K562 (cell line): ENCODE measurements around the gene LRRC8A. TPM values are rescaled to one million over a fixed set of nuclear protein-coding genes. Genes with fewer than 3 reads are reported as not detected.

Experiments
- ATAC-seq: fragments of 200-7000 bp; cut with Tn5 transposase; 3 replicates; pipeline ENCODE4 v1.9.1; 2020; ENCODE audit warnings: moderate library complexity
- BruUV-seq: library from RNA; stranded (reverse); fragments of 400-500 nt; replicated peaks from 2 replicates; lab custom pipeline; 2021; lab: Mats Ljungman, UMichigan
- CTCF ChIA-PET: fragments of 300-600 bp; formaldehyde crosslinking; extraction: SDS; loops from one replicate; lab custom pipeline; 2021; ENCODE audit warnings: low intra/inter-chr PET ratio; lab: Yijun Ruan, JAX
- POLR2A ChIA-PET: fragments of 300-600, 350-650 bp; sonication (Branson Sonifier 250); formaldehyde crosslinking; extraction: SDS; loops from one replicate; lab custom pipeline; 2021; ENCODE audit warnings: antibody characterized with exemption, inconsistent platforms; lab: Yijun Ruan, JAX
- DNase-seq, 4 experiments: peaks; one replicate each; pipeline versions ENCODE4 v3.0.0 to v3.0.0-alpha.2; 2011 to 2018; ENCODE audit warnings: low spot score in 3 of 4, mixed read lengths in 3 of 4; ENCODE audit errors: extremely low read depth in 1 of 4
- FAIRE-seq: peaks from 2 replicates; lab custom pipeline; 2011; peaks lifted over from hg19 to GRCh38; lab: Jason Lieb, UNC
- H2AFZ ChIP-seq: 2 replicates; pipeline ENCODE4 v1.6.0; 2011; ENCODE audit warnings: low read depth, low read length, control low read depth, inconsistent platforms
- H3K27ac ChIP-seq: fragments of 200-600 bp; 3 replicates; pipeline ENCODE4 v1.8.0; 2011; ENCODE audit warnings: low read depth, mild to moderate bottlenecking, control low read depth, inconsistent platforms, low read length, moderate library complexity, mixed read lengths; ENCODE audit errors: extremely low read depth
- H3K27me3 ChIP-seq, 2 experiments: fragments of 300-600 bp in 1 of 2; 2 replicates in 1 of 2; 3 replicates in 1 of 2; pipeline versions ENCODE4 v1.6.0 to v1.8.0; 2011; ENCODE audit warnings: inconsistent platforms in 2 of 2, low read length in 2 of 2, mild to moderate bottlenecking in 1 of 2, mixed read lengths in 1 of 2, moderate library complexity in 1 of 2; ENCODE audit not compliant: control insufficient read depth in 2 of 2, insufficient read depth in 2 of 2
- H3K36me3 ChIP-seq: fragments of 300-600 bp; 3 replicates; pipeline ENCODE4 v1.8.0; 2011; ENCODE audit warnings: mild to moderate bottlenecking, low read length, inconsistent platforms; ENCODE audit not compliant: control insufficient read depth, insufficient read depth
- H3K4me1 ChIP-seq, 2 experiments: fragments of 200-600 bp in 1 of 2; replicated peaks in 1 of 2; 2 replicates in 1 of 2; 3 replicates in 1 of 2; pipeline versions ENCODE4 v1.5.1 to v1.8.0; 2011; ENCODE audit warnings: inconsistent platforms in 2 of 2, low read length in 2 of 2, mild to moderate bottlenecking in 1 of 2, mixed read lengths in 1 of 2, moderate library complexity in 1 of 2; ENCODE audit not compliant: control insufficient read depth in 2 of 2, insufficient read depth in 2 of 2
- H3K4me2 ChIP-seq: 2 replicates; pipeline ENCODE4 v1.6.1; 2011; ENCODE audit warnings: low read length, control low read depth, inconsistent platforms, mixed read lengths; ENCODE audit not compliant: insufficient read depth
- H3K4me3 ChIP-seq: fragments of 200-600 bp; sonication (generic), shearing (Covaris generic); 2 replicates; pipeline ENCODE4 v1.5.1; 2016; ENCODE audit warnings: control low read depth, inconsistent platforms
- H3K79me2 ChIP-seq: fragments of 200-600 bp; 3 replicates; pipeline ENCODE4 v1.8.0; 2011; ENCODE audit warnings: low read length, inconsistent platforms; ENCODE audit not compliant: control insufficient read depth, insufficient read depth
- H3K9ac ChIP-seq, 2 experiments: 2 replicates each; pipeline versions ENCODE4 v1.6.0 to v1.6.1; 2011; ENCODE audit warnings: low read depth in 2 of 2, low read length in 2 of 2, control low read depth in 1 of 2, inconsistent platforms in 1 of 2, mild to moderate bottlenecking in 1 of 2, mixed read lengths in 1 of 2; ENCODE audit not compliant: insufficient read depth in 1 of 2
- H3K9me1 ChIP-seq: one replicate; pipeline ENCODE4 v1.6.0; 2011; ENCODE audit warnings: inconsistent platforms, mild to moderate bottlenecking, low read length, moderate library complexity; ENCODE audit not compliant: control insufficient read depth, insufficient read depth
- H3K9me3 ChIP-seq: replicated peaks from 2 replicates; pipeline ENCODE4 v1.5.1; 2011; ENCODE audit warnings: low read depth, low read length, inconsistent platforms; ENCODE audit not compliant: control insufficient read depth, insufficient read depth
- H4K20me1 ChIP-seq: replicated peaks from 2 replicates; pipeline ENCODE4 v1.6.1; 2011; ENCODE audit warnings: low read length, inconsistent platforms, mixed read lengths; ENCODE audit not compliant: control insufficient read depth, insufficient read depth
- EGR1 ChIP-seq: fragments of 450-650 bp; conservative IDR thresholded peaks from 2 replicates; pipeline ENCODE4 v1.6.1; 2017; ENCODE audit warnings: mild to moderate bottlenecking
- FOXA3 ChIP-seq, 2 experiments: fragments of 450-650 bp in 1 of 2; sonication (generic) in 1 of 2; formaldehyde crosslinking; IDR thresholded peaks in 1 of 2; conservative IDR thresholded peaks in 1 of 2; 2 replicates each; pipeline versions ENCODE4 v1.4.0 to v1.8.0; 2020 to 2022; ENCODE audit warnings: mild to moderate bottlenecking in 2 of 2, missing genetic modification reagents in 1 of 2
- MTF1 ChIP-seq: fragments of 250-450 bp; sonication (Bioruptor Pico); IDR thresholded peaks from 2 replicates; pipeline ENCODE4 v1.9.0; 2021; ENCODE audit warnings: moderate library complexity, mild to moderate bottlenecking, inconsistent platforms, borderline replicate concordance
- NCOA4 ChIP-seq: fragments of 450-650 bp; IDR thresholded peaks from 2 replicates; pipeline ENCODE4 v1.6.1; 2018; ENCODE audit warnings: mild to moderate bottlenecking; ENCODE audit not compliant: partially characterized antibody
- RB1 ChIP-seq: fragments of 450-650 bp; IDR thresholded peaks from 2 replicates; pipeline ENCODE4 v1.6.1; 2017; ENCODE audit warnings: low read depth, mild to moderate bottlenecking
- TCF7L2 ChIP-seq: fragments of 150-350 bp; IDR thresholded peaks from 2 replicates; pipeline ENCODE4 v1.6.1; 2016; ENCODE audit warnings: low read depth, mild to moderate bottlenecking, low read length, moderate library complexity
- U2AF1 ChIP-seq: fragments of 200-400 bp; formaldehyde crosslinking; optimal IDR thresholded peaks from 2 replicates; pipeline ENCODE3; 2017; ENCODE audit warnings: mild to moderate bottlenecking, low read depth, low read length, moderate library complexity
- ZNF146 ChIP-seq: IDR thresholded peaks from one replicate; pipeline ENCODE4 v1.6.1; 2018; ENCODE audit warnings: missing compliant biosample characterization; ENCODE audit not compliant: unreplicated experiment
- WGBS: fragments of 100-300 bp; shearing (Covaris generic); methylation state at CpG from one replicate; pipeline ENCODE4 v1.1.6; 2016; ENCODE audit warnings: low coverage, mixed read lengths; ENCODE audit not compliant: insufficient coverage; ENCODE audit errors: missing lambda C conversion rate; 5-methylcytosine and 5-hydroxymethylcytosine counted together
- in situ Hi-C: fragments of 300-500 bp; cut with MboI; formaldehyde crosslinking; loops from 4 replicates; pipeline ENCODE4 v1.15.0; 2018; ENCODE audit warnings: inconsistent platforms, mixed read lengths
- intact Hi-C: fragments of 100-400 bp; cut with micrococcal nuclease; formaldehyde crosslinking; loops from 2 replicates; pipeline ENCODE4 v1.14.2; 2022
- polyA plus RNA-seq, 8 experiments: library from polyadenylated mRNA; depleted of rRNA in 4 of 8; stranded (reverse) in 5 of 8; unstranded in 3 of 8; fragments of >200 nt; fragmentation: Nextera tagmentation in 2 of 8; fragmentation: Illumina TruSeq in 1 of 8; extraction: Ambion mirVana in 2 of 8; extraction: Trizol in 1 of 8; gene quantifications; 2 replicates each; pipeline versions ENCODE4 v1.2.1 to v1.2.3, GENCODE V29; 2011 to 2014; ENCODE audit warnings: inconsistent platforms in 1 of 8, missing spikeins in 1 of 8
- total RNA-seq, 7 experiments: library from RNA; depleted of rRNA in 6 of 7; stranded (reverse); fragments of >200 nt in 6 of 7; fragmentation: Illumina TruSeq in 2 of 7; extraction: Trizol in 2 of 7; gene quantifications; 2 replicates each; pipeline versions ENCODE4 v1.2.1 to v1.2.3, GENCODE V29; 2011 to 2021; ENCODE audit warnings: low replicate concordance in 1 of 7
- TF ChIP-seq, protein P1 (sequence below): fragments of 250-450 bp; sonication (Bioruptor Pico); IDR thresholded peaks from 2 replicates; pipeline ENCODE4 v1.6.1; 2021; ENCODE audit warnings: mild to moderate bottlenecking
- TF ChIP-seq, protein P2 (sequence below): fragments of 450-650 bp; IDR thresholded peaks from 2 replicates; pipeline ENCODE4 v1.6.1; 2017; ENCODE audit warnings: antibody characterized with exemption, mild to moderate bottlenecking
- TF ChIP-seq, protein P3 (sequence below): sonication (generic); formaldehyde crosslinking; IDR thresholded peaks from 2 replicates; pipeline ENCODE4 v1.8.1; 2022; ENCODE audit warnings: missing genetic modification reagents

Gene LRRC8A
- total and polyA plus RNA-seq, 9 of the 15 experiments (the other 6 are each of a cell fraction or from before 2014, with no cell fraction given), result 2.9 to 24.7 (median 8.9) TPM

DNA sequence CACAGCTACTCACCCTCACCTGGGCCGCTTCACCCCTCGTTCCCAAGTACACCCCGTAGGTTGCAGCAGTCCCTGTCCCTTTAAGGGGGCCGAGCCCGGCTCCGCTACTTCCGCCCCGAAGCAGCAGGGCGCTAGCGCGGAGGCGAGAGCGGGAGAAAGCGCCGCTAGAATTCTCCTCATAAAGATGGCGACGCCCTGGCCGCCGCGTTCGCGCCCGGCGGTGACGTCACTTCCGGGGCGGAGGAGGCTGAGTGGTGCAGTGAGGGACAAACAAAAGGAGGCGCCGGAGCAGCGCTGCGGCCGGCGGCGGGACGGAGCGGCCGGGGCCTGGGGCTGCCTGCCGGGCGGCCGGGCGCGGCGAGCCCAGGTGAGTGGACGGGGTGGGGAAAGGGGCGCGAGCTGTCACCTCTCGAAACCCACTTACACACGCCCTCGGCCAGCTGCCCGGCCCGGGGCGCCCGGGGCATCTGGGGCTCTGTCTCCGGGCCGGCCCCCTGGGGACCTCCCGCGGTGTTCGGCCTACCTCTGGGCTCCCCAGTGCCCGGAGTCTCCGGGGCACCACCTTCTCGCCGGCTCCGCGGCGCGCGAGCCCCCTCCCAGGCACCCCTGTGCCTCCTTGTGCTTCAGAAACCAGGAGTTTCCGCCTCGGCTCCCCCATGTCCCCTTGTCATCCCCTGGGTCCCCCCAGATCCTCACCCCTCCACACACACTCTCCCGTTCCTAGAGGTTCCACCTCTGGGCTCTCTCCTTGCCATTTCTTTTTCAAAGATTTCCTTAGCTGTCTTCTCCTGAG lies at the start of gene LRRC8A, which contains the start of gene KYAT1 (continued):
- TF ChIP-seq FOXA3 (CRISPR knock-in tag; conservative IDR thresholded peaks at IDR 0.05 in 1 of 2, IDR thresholded peaks at IDR 0.05 in 1 of 2) (no peak), MTF1 (CRISPR knock-in tag) (no peak), TCF7L2 (peak; percentile 62), NCOA4 (no peak)
- TF ChIP-seq, protein P1, sequence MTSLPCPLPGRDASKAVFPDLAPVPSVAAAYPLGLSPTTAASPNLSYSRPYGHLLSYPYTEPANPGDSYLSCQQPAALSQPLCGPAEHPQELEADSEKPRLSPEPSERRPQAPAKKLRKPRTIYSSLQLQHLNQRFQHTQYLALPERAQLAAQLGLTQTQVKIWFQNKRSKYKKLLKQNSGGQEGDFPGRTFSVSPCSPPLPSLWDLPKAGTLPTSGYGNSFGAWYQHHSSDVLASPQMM (CRISPR knock-in tag), result no peak

DNA sequence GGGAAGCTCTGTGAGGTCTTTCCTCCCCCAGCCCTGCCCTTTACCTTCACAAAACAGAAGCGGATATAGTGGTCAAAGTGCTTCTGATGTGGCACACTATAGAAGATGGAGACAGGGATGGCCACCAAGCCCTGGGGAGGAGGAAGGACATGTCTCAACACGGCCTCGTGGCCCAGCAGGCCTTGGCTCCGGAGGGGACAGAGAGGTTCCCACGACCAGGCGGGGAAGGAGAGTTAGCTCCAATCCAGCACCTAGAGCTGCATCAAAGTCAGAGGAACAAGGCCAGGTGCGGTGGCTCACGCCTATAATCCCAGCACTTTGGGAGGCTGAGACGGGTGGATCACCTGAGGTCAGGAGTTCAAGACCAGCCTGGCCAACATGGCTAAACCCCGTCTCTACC lies 48.2 kb upstream of the LRRC8A start:
- no peak for FAIRE-seq
- intact Hi-C loops, result no loop called here
- TF ChIP-seq, protein P2, sequence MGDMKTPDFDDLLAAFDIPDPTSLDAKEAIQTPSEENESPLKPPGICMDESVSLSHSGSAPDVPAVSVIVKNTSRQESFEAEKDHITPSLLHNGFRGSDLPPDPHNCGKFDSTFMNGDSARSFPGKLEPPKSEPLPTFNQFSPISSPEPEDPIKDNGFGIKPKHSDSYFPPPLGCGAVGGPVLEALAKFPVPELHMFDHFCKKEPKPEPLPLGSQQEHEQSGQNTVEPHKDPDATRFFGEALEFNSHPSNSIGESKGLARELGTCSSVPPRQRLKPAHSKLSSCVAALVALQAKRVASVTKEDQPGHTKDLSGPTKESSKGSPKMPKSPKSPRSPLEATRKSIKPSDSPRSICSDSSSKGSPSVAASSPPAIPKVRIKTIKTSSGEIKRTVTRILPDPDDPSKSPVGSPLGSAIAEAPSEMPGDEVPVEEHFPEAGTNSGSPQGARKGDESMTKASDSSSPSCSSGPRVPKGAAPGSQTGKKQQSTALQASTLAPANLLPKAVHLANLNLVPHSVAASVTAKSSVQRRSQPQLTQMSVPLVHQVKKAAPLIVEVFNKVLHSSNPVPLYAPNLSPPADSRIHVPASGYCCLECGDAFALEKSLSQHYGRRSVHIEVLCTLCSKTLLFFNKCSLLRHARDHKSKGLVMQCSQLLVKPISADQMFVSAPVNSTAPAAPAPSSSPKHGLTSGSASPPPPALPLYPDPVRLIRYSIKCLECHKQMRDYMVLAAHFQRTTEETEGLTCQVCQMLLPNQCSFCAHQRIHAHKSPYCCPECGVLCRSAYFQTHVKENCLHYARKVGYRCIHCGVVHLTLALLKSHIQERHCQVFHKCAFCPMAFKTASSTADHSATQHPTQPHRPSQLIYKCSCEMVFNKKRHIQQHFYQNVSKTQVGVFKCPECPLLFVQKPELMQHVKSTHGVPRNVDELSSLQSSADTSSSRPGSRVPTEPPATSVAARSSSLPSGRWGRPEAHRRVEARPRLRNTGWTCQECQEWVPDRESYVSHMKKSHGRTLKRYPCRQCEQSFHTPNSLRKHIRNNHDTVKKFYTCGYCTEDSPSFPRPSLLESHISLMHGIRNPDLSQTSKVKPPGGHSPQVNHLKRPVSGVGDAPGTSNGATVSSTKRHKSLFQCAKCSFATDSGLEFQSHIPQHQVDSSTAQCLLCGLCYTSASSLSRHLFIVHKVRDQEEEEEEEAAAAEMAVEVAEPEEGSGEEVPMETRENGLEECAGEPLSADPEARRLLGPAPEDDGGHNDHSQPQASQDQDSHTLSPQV, result no peak
- TF ChIP-seq RB1 (no peak), ZNF146 (no peak), U2AF1 (no peak), EGR1 (no peak)
- TF ChIP-seq, protein P3, sequence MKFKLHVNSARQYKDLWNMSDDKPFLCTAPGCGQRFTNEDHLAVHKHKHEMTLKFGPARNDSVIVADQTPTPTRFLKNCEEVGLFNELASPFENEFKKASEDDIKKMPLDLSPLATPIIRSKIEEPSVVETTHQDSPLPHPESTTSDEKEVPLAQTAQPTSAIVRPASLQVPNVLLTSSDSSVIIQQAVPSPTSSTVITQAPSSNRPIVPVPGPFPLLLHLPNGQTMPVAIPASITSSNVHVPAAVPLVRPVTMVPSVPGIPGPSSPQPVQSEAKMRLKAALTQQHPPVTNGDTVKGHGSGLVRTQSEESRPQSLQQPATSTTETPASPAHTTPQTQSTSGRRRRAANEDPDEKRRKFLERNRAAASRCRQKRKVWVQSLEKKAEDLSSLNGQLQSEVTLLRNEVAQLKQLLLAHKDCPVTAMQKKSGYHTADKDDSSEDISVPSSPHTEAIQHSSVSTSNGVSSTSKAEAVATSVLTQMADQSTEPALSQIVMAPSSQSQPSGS (CRISPR knock-in tag), result no peak

More for the DNA sequence above, 48.2 kb upstream of the LRRC8A start:
- H3K4me2 ChIP-seq, result no peak overlapping the region
- H3K27me3 ChIP-seq, result no peaks in the 10 kb centered on the region
- peaks cover 2 to 24% of the 10 kb centered on the region in 2 experiments; a peak in 4 of 5 replicates for H3K4me1 ChIP-seq
- H3K9me1 ChIP-seq, result no peaks in the 10 kb centered on the region
- 0 out of 4 replicates have a peak overlapping the region, but pooled peaks of 1 of the 2 experiments have one; percentile 52 for H3K9ac ChIP-seq
- H3K9me3 ChIP-seq, result no peaks in the 10 kb centered on the region
- no peak overlapping the region for H2AFZ ChIP-seq
- no peak overlapping the region for H3K27ac ChIP-seq
- H3K4me3 ChIP-seq, result no peak overlapping the region
- POLR2A ChIA-PET, result no interaction called here
- in situ Hi-C loops, result no loop called here
- peaks cover 9% of the 10 kb centered on the region for H3K79me2 ChIP-seq
- BruUV-seq, result no TSS peak
- CTCF ChIA-PET, result no interaction called here
- 79% methylated on average over 7 of the region's 10 CpGs for WGBS
- no peak for ATAC-seq
- peak in 1 of 4 experiments; percentile 2 for DNase-seq
- H3K36me3 ChIP-seq, result peaks cover 22% of the 10 kb centered on the region; the same call in 2 of the 3 replicates
- no peaks in the 10 kb centered on the region for H4K20me1 ChIP-seq
